ENCODE data around the gene RNF111. TPM values are rescaled to one million over a fixed set of nuclear protein-coding genes. Genes with fewer than 3 reads are reported as not detected.
"Not testable (repeated sequence)": the region's sequence is repeated elsewhere in the genome, so short reads cannot be mapped to it uniquely, and the experiment has no call there.

RNF111 gene
- total RNA-seq, 1 donor from 2014 or later = 56.9 TPM

GRCh38 chr15:59059076-59059597 is 71.7 kb downstream of the RNF111 start:
- DNase-seq (ENCODE audit: low spot score) = no peak

GRCh38 chr15:59060348-59060747 is 72.9 kb downstream of the RNF111 start:
- DNase-seq (ENCODE audit: low spot score) = no peak

- DNase-seq (ENCODE audit: low spot score) = no peak
These were observed 75.6 kb downstream of the RNF111 start for GRCh38 chr15:59063042-59063441.

GRCh38 chr15:59069430-59069829 is 82.0 kb downstream of the RNF111 start:
- DNase-seq (ENCODE audit: low spot score) = no peak

- no peak for DNase-seq (ENCODE audit: low spot score)
These were observed 87.1 kb downstream of the RNF111 start for GRCh38 chr15:59074607-59075006.

- no peak for DNase-seq (ENCODE audit: low spot score)
These were observed 100.3 kb downstream of the RNF111 start for GRCh38 chr15:59087731-59088130.

- DNase-seq (ENCODE audit: low spot score) = no peak
These were observed 106.6 kb downstream of the RNF111 start for GRCh38 chr15:59094077-59094476.

GRCh38 chr15:59096429-59096828 is 109.0 kb downstream of the RNF111 start:
- no peak for DNase-seq (ENCODE audit: low spot score)

GRCh38 chr15:59099162-59099685 is 111.8 kb downstream of the RNF111 start:
- no peak for DNase-seq (ENCODE audit: low spot score)

- no peak for DNase-seq (ENCODE audit: low spot score)
These were observed 117.1 kb downstream of the RNF111 start for GRCh38 chr15:59104602-59104911.

GRCh38 chr15:59104912-59105732 is 117.7 kb downstream of the RNF111 start, which contains the start of gene CCNB2:
Gene CCNB2 (plus strand): TSS chr15:59105146. CDS start chr15:59105269, 123 bp downstream.
- peak; percentile 87 for DNase-seq (ENCODE audit: low spot score)

- no peak for DNase-seq (ENCODE audit: low spot score)
These were observed 118.4 kb downstream of the RNF111 start for GRCh38 chr15:59105854-59106253.

GRCh38 chr15:59111251-59111650 is 123.8 kb downstream of the RNF111 start:
- no peak for DNase-seq (ENCODE audit: low spot score)

GRCh38 chr15:59115047-59115446 is 127.6 kb downstream of the RNF111 start:
- no peak for DNase-seq (ENCODE audit: low spot score)

GRCh38 chr15:59116141-59116540 is 128.7 kb downstream of the RNF111 start:
- no peak for DNase-seq (ENCODE audit: low spot score)

- DNase-seq (ENCODE audit: low spot score) = no peak
These were observed 129.3 kb downstream of the RNF111 start for GRCh38 chr15:59116771-59117170.

GRCh38 chr15:59119625-59120024 is 132.2 kb downstream of the RNF111 start:
- DNase-seq (ENCODE audit: low spot score) = no peak

GRCh38 chr15:59120937-59121336 is 133.5 kb downstream of the RNF111 start:
- no peak for DNase-seq (ENCODE audit: low spot score)

GRCh38 chr15:59124261-59124660 is 136.8 kb downstream of the RNF111 start:
- DNase-seq (ENCODE audit: low spot score) = no peak

- not testable (repeated sequence) for DNase-seq (ENCODE audit: low spot score)
These were observed 138.2 kb downstream of the RNF111 start for GRCh38 chr15:59125683-59126082.

- not testable (repeated sequence) for DNase-seq (ENCODE audit: low spot score)
These were observed 139.8 kb downstream of the RNF111 start for GRCh38 chr15:59127255-59127654.

- DNase-seq (ENCODE audit: low spot score) = no peak
These were observed 144.0 kb downstream of the RNF111 start for GRCh38 chr15:59131456-59131855.

GRCh38 chr15:59131969-59132562 is 144.6 kb downstream of the RNF111 start:
- no peak for DNase-seq (ENCODE audit: low spot score)
